ENCODE measurements around the gene DPPA2. TPM values are rescaled to one million over a fixed set of nuclear protein-coding genes. Genes with fewer than 3 reads are reported as not detected.

Gene DPPA2
- total and polyA plus RNA-seq, 2 of the 8 experiments (the other 6 are each of a cell fraction or from before 2014, with no cell fraction given), result 7.8 to 12.6 TPM

DNA sequence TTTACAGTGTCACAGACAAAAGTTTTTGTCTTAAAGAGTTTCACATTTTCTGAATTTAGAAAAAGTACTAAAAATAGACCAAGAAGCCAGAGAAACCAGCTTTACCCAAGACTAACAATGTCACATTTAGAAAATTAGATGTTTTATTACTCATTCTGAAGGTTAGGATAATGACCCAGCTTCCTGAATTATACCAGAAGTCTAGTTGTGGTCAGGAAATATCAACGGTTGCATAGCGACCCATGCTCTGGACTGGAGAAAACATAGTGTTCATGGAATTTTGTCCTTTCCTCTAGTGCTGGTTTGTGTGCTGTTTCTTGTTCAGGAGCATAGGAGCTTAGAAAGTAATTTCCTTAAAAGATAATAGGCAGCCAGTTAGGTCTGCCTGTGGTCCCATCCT, 59.0 kb downstream of the DPPA2 start:
- H3K79me1 ChIP-seq (ENCODE audit: low read depth, low read length), result no peaks in the 10 kb centered on the region
- H3K27me3 ChIP-seq (replicated peaks in 1 of 4; ENCODE audit: control insufficient read depth in 3 of 4, extremely low read depth in 1 of 4, insufficient read depth in 3 of 4, low read length in 3 of 4), result no peaks in the 10 kb centered on the region
- H2BK15ac ChIP-seq (ENCODE audit: low read length), result no peak overlapping the region
- POLR2A ChIA-PET (ENCODE audit: partially characterized antibody), result no interaction called here
- no peak overlapping the region for H3K4me2 ChIP-seq (ENCODE audit: insufficient read depth in 1 of 2, low read depth in 2 of 2, low read length in 2 of 2)
- H3K36me3 ChIP-seq (ENCODE audit: control insufficient read depth in 2 of 4, insufficient read depth in 4 of 4, low read length in 3 of 4), result no peaks in the 10 kb centered on the region
- H2AFZ ChIP-seq (ENCODE audit: low read length), result no peak overlapping the region
- no peak overlapping the region for H3K4ac ChIP-seq (replicated peaks; ENCODE audit: insufficient read length, low read depth, low read length)
- H4K8ac ChIP-seq (ENCODE audit: extremely low read depth, insufficient read depth, low read length), result no peak overlapping the region
- H3K4me3 ChIP-seq (ENCODE audit: extremely low read depth in 1 of 4, insufficient read depth in 2 of 4, low read depth in 3 of 4, low read length in 4 of 4), result no peak overlapping the region
- H3K18ac ChIP-seq (ENCODE audit: extremely low read depth, low read length), result no peak overlapping the region
- no peak overlapping the region for H3K9ac ChIP-seq (replicated peaks in 1 of 4; ENCODE audit: extremely low read depth in 1 of 4, low read depth in 3 of 4, low read length in 3 of 4)
- H3K9me3 ChIP-seq (ENCODE audit: insufficient read depth in 2 of 2, low read depth in 1 of 2, low read length in 1 of 2), result no peaks in the 10 kb centered on the region
- H4K5ac ChIP-seq (ENCODE audit: insufficient read length, low read depth, low read length), result no peak overlapping the region
- CTCF ChIA-PET (ENCODE audit: partially characterized antibody), result no interaction called here
- no peak for DNase-seq (ENCODE audit: low read depth in 1 of 2, low spot score in 2 of 2)
- H4K91ac ChIP-seq (replicated peaks; ENCODE audit: insufficient read length, low read length), result no peak overlapping the region
- H2AK5ac ChIP-seq (ENCODE audit: low read depth, low read length), result no peak overlapping the region
- no peak overlapping the region for H2BK12ac ChIP-seq (ENCODE audit: low read depth, low read length)
- H2BK120ac ChIP-seq (replicated peaks; ENCODE audit: low read depth, low read length), result no peak overlapping the region
- no peaks in the 10 kb centered on the region for H3K79me2 ChIP-seq (ENCODE audit: control insufficient read depth in 1 of 2, insufficient read depth in 2 of 2, low read length in 2 of 2)
- no peak overlapping the region for H3K56ac ChIP-seq (replicated peaks; ENCODE audit: insufficient read length, low read depth, low read length)
- 93% methylated on average over 2 of the region's 2 CpGs; no CpG with 5 or more reads in 1 of the 2 experiments for WGBS, 2 experiments (ENCODE audit: extremely low coverage in 1 of 2, insufficient coverage in 1 of 2, insufficient read length in 1 of 2, insufficient replicate concordance in 2 of 2, low coverage in 1 of 2, low lambda C conversion rate in 2 of 2, missing lambda C conversion rate in 1 of 2)
- H3K4me1 ChIP-seq (replicated peaks in 1 of 4; ENCODE audit: control insufficient read depth in 3 of 4, insufficient read depth in 4 of 4, low read length in 3 of 4), result no peaks in the 10 kb centered on the region
- H3K14ac ChIP-seq (ENCODE audit: insufficient read length), result no peak overlapping the region
- H3K23ac ChIP-seq (ENCODE audit: insufficient read length), result no peak overlapping the region
- H2BK20ac ChIP-seq (ENCODE audit: low read length), result no peak overlapping the region
- H2BK5ac ChIP-seq (ENCODE audit: low read depth, low read length), result no peak overlapping the region
- H3K27ac ChIP-seq (ENCODE audit: low read depth, low read length), result no peak overlapping the region
- no peaks in the 10 kb centered on the region for H4K20me1 ChIP-seq (replicated peaks in 1 of 2; ENCODE audit: control insufficient read depth in 1 of 2, insufficient read depth in 2 of 2, low read length in 2 of 2)
- TF ChIP-seq SP2 (IDR thresholded peaks at IDR 0.05; ENCODE audit: low read length) (no peak), POU5F1 (IDR thresholded peaks at IDR 0.05; ENCODE audit: low read depth, low read length) (no peak), HDAC2 (IDR thresholded peaks at IDR 0.05; ENCODE audit: borderline replicate concordance in 1 of 2, low read depth in 2 of 2, low read length in 2 of 2) (no peak), RXRA (IDR thresholded peaks at IDR 0.05; ENCODE audit: insufficient read depth, low read depth, low read length) (no peak), KDM1A (IDR thresholded peaks at IDR 0.05; ENCODE audit: borderline replicate concordance, low read length) (no peak)
- H3K23me2 ChIP-seq (ENCODE audit: low read depth, low read length), result no peaks in the 10 kb centered on the region
- FAIRE-seq, result no peak
